Measurements from ENCODE around the gene GYS2.
"Not testable (repeated sequence)": the region's sequence is repeated elsewhere in the genome, so short reads cannot be mapped to it uniquely, and the experiment has no call there.

DNA sequence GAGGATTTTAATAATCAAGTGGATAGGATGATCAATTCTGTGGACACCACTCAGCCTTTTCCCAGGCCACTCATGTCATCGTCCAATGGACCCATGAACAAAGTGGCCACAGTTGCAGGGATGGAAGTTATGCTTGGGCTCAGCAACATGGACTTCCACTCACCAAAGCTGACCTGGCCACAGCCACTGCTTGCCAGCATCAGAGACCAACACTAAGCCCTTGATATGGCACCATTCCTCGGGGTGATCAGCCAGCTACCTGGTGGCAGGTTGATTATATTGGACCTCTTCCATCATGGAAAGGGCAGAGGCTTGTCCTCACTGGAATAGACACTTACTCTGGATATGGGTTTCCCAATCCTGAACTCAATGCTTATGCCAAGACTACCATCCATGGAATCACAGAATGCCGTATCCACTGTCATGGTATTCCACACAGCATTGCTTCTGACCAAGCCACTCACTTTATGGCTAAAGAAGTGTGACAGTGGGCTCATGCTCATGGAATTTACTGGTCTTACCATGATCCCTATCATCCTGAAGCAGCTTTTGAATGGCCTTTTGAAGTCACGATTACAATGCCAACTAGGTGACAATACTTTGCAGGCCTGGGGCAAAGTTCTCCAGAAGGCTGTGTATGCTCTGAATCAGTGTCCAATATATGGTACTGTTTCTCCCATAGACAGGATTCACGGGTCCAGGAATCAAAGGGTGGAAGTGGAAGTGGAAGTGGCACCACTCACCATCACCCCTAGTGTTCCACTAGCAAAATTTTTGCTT is 20.1 kb downstream of the GYS2 start:
- TF ChIP-seq, protein P1, sequence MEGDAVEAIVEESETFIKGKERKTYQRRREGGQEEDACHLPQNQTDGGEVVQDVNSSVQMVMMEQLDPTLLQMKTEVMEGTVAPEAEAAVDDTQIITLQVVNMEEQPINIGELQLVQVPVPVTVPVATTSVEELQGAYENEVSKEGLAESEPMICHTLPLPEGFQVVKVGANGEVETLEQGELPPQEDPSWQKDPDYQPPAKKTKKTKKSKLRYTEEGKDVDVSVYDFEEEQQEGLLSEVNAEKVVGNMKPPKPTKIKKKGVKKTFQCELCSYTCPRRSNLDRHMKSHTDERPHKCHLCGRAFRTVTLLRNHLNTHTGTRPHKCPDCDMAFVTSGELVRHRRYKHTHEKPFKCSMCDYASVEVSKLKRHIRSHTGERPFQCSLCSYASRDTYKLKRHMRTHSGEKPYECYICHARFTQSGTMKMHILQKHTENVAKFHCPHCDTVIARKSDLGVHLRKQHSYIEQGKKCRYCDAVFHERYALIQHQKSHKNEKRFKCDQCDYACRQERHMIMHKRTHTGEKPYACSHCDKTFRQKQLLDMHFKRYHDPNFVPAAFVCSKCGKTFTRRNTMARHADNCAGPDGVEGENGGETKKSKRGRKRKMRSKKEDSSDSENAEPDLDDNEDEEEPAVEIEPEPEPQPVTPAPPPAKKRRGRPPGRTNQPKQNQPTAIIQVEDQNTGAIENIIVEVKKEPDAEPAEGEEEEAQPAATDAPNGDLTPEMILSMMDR (IDR thresholded peaks at IDR 0.05), result not testable (repeated sequence)
- TF ChIP-seq POLR2A (IDR thresholded peaks at IDR 0.05), result not testable (repeated sequence)

Measured in uterus (tissue), 2 donors.